ENCODE results near the gene FBXO34.

GRCh38 chr14:55388160-55388559, 116.9 kb downstream of the FBXO34 start:
- TF ChIP-seq CTCF (IDR thresholded peaks at IDR 0.05) (no peak), SIN3A (IDR thresholded peaks at IDR 0.05; ENCODE audit: borderline replicate concordance, insufficient read depth, low read depth, low read length) (no peak), POLR2AphosphoS5 (IDR thresholded peaks at IDR 0.05; ENCODE audit: low read depth, low read length) (no peak), TCF7L2 (IDR thresholded peaks at IDR 0.05; ENCODE audit: low read depth, low read length) (no peak), REST (IDR thresholded peaks at IDR 0.05; ENCODE audit: insufficient read depth in 1 of 2, low read depth in 2 of 2, low read length in 1 of 2) (no peak)

Measured in Panc1 (cell line).